Prostate gland (tissue), 2 donors: ENCODE results near the gene CPLANE2. TPM values are rescaled to one million over a fixed set of nuclear protein-coding genes. Genes with fewer than 3 reads are reported as not detected.

Experiments used
- DNase-seq: peaks from one replicate; pipeline ENCODE4 v3.0.0-alpha.2; 2019; ENCODE audit warnings: low spot score
- H3K27ac ChIP-seq, 2 donors: fragments of 200-600 bp; sonication (generic); 2 replicates each; pipeline ENCODE4 v1.5.1; 2017 to 2019
- H3K27me3 ChIP-seq: fragments of 200-600 bp; sonication (generic); replicated peaks from 2 replicates; pipeline ENCODE4 v1.5.1; 2019; ENCODE audit not compliant: insufficient read depth
- H3K36me3 ChIP-seq, 2 donors: fragments of 200-600 bp; sonication (generic); 1 replicate in 1 of 2; 2 replicates in 1 of 2; pipeline versions ENCODE4 v1.5.1 to v1.8.1; 2017 to 2019
- H3K4me1 ChIP-seq: fragments of 200-600 bp; sonication (generic); replicated peaks from 2 replicates; pipeline ENCODE4 v1.5.1; 2019
- H3K4me3 ChIP-seq, 2 donors: fragments of 200-600 bp; sonication (generic); 2 replicates each; pipeline ENCODE4 v1.5.1; 2017 to 2019
- H3K9me3 ChIP-seq: fragments of 200-600 bp; sonication (generic); 2 replicates; pipeline ENCODE4 v1.5.1; 2017
- CTCF ChIP-seq, 4 experiments: fragments of 200-600 bp in 2 of 4; fragments of 450-650 bp in 2 of 4; sonication (generic) in 2 of 4; IDR thresholded peaks; 1 replicate in 3 of 4; 2 replicates in 1 of 4; pipeline ENCODE4 v1.5.1; 2016 to 2019; ENCODE audit warnings: antibody characterized with exemption in 4 of 4, mild to moderate bottlenecking in 2 of 4, moderate library complexity in 2 of 4
- POLR2A ChIP-seq: fragments of 450-650 bp; IDR thresholded peaks from one replicate; pipeline ENCODE4 v1.6.1; 2016; ENCODE audit warnings: antibody characterized with exemption, mild to moderate bottlenecking
- POLR2AphosphoS5 ChIP-seq: sonication (generic); formaldehyde crosslinking; IDR thresholded peaks from one replicate; pipeline ENCODE4 v1.6.1; 2017; ENCODE audit warnings: antibody characterized with exemption
- WGBS: methylation state at CpG from one replicate; pipeline ENCODE4 v1.1.5; 2018; 5-methylcytosine and 5-hydroxymethylcytosine counted together
- intact Hi-C: fragments of 100-400 bp; cut with DNase I; formaldehyde crosslinking; loops from one replicate; pipeline ENCODE4 v1.14.2; 2022
- total RNA-seq, 2 donors: library from RNA; depleted of rRNA; stranded (reverse); fragments of >200 nt; gene quantifications; one replicate each; pipeline ENCODE4 v1.1.0, GENCODE V29; 2016

The CPLANE2 gene
- total RNA-seq, 2 donors from 2014 or later: 5.5 to 12.9 TPM

- TF ChIP-seq POLR2AphosphoS5: peak; percentile 38
- TF ChIP-seq CTCF (IDR thresholded peaks at IDR 0.05): peak in 2 of 4 experiments; percentile 43 to 50
- TF ChIP-seq POLR2A: peak; percentile 32
- Histone ChIP-seq H3K27me3 (no peaks in the 10 kb centered on the region), H3K36me3 (no peaks in the 10 kb centered on the region), H3K9me3 (no peaks in the 10 kb centered on the region), H3K4me1 (peaks cover 13% of the 10 kb centered on the region), H3K4me3 (peak overlapping the region; percentile 43 to 49), H3K27ac (peak overlapping the region; percentile 83)
- intact Hi-C loops: no loop called here
- 27% methylated on average over 6 of the region's 6 CpGs for WGBS
- peak; percentile 58 for DNase-seq
These were observed 956 bp downstream of the CPLANE2 start for GRCh38 chr1:16235944-16236510.

- peaks cover 13% of the 10 kb centered on the region for H3K4me1 ChIP-seq
- no peak overlapping the region for H3K4me3 ChIP-seq
- no peaks in the 10 kb centered on the region for H3K36me3 ChIP-seq
- intact Hi-C loops: no loop called here
- no peaks in the 10 kb centered on the region for H3K27me3 ChIP-seq
- H3K9me3 ChIP-seq: no peaks in the 10 kb centered on the region
- no peak for DNase-seq
- WGBS: 90% methylated on average over 2 of the region's 2 CpGs
- TF ChIP-seq POLR2AphosphoS5 (no peak), CTCF (IDR thresholded peaks at IDR 0.05) (no peak), POLR2A (no peak)
- H3K27ac ChIP-seq: no peak overlapping the region
These were observed 1.6 kb downstream of the CPLANE2 start for GRCh38 chr1:16235347-16235746.

- 96% methylated on average over 8 of the region's 8 CpGs for WGBS
- DNase-seq: no peak
- Histone ChIP-seq H3K36me3 (no peaks in the 10 kb centered on the region), H3K27me3 (no peaks in the 10 kb centered on the region), H3K4me3 (no peak overlapping the region), H3K9me3 (no peaks in the 10 kb centered on the region), H3K27ac (no peak overlapping the region), H3K4me1 (peaks cover 13% of the 10 kb centered on the region)
- TF ChIP-seq POLR2A (no peak), POLR2AphosphoS5 (no peak), CTCF (IDR thresholded peaks at IDR 0.05) (no peak)
- intact Hi-C loops: no loop called here
These were observed 3.6 kb downstream of the CPLANE2 start for GRCh38 chr1:16233431-16233830.

- H3K4me1 ChIP-seq: peaks cover 8% of the 10 kb centered on the region
- H3K9me3 ChIP-seq: no peaks in the 10 kb centered on the region
- TF ChIP-seq POLR2A (no peak), CTCF (IDR thresholded peaks at IDR 0.05) (no peak), POLR2AphosphoS5 (no peak)
- intact Hi-C loops: no loop called here
- 97% methylated on average over 5 of the region's 5 CpGs for WGBS
- DNase-seq: no peak
- H3K27me3 ChIP-seq: no peaks in the 10 kb centered on the region
- H3K27ac ChIP-seq: no peak overlapping the region
- no peaks in the 10 kb centered on the region for H3K36me3 ChIP-seq
- H3K4me3 ChIP-seq: no peak overlapping the region
These were observed 4.7 kb downstream of the CPLANE2 start for GRCh38 chr1:16232316-16232710.
